Measurements from ENCODE around the gene TCF12.

DNA sequence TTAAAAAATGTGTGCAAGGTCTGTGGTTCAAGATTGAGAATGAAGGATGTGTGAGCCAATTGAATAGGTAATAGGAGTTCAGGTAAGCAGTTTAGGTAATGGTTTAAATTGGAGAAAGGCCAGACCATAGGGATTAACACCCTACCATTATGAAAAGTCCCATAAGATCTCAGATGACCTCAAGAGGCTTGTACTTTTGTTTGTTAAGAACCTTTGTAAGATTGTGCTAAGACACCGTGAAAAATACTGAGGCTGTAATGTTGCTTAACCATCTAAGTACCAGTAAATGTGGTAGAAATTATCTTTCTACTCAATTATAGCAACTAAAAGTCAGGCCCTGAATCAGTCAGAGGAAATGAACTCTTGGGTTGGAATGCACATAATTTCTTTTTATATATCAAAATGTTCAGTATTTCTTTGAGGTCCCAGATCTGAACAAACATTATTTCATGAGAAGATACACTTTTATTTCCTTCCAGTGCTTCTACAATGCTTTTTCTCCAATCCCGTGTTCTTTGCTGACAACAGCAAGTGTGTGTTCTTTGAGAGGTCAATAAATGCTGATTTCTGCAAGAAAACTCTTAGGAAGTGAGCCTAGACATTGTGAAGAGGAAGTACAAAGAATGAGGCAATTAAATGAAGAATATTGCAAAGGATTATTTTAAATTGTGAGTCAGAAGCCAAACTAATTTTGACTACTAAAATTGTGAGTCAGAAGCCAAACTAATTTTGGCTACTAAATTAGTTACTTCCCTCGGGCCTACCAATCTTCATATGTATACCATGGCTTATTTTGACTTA, 66.4 kb downstream of the TCF12 start:
- TF ChIP-seq, protein P1, sequence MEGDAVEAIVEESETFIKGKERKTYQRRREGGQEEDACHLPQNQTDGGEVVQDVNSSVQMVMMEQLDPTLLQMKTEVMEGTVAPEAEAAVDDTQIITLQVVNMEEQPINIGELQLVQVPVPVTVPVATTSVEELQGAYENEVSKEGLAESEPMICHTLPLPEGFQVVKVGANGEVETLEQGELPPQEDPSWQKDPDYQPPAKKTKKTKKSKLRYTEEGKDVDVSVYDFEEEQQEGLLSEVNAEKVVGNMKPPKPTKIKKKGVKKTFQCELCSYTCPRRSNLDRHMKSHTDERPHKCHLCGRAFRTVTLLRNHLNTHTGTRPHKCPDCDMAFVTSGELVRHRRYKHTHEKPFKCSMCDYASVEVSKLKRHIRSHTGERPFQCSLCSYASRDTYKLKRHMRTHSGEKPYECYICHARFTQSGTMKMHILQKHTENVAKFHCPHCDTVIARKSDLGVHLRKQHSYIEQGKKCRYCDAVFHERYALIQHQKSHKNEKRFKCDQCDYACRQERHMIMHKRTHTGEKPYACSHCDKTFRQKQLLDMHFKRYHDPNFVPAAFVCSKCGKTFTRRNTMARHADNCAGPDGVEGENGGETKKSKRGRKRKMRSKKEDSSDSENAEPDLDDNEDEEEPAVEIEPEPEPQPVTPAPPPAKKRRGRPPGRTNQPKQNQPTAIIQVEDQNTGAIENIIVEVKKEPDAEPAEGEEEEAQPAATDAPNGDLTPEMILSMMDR (IDR thresholded peaks at IDR 0.05), result no peak
- no peak for TF ChIP-seq POLR2A (IDR thresholded peaks at IDR 0.05)
